ENCODE measurements around the gene ZNF655. TPM values are rescaled to one million over a fixed set of nuclear protein-coding genes. Genes with fewer than 3 reads are reported as not detected.
"Not testable (repeated sequence)": the region's sequence is repeated elsewhere in the genome, so short reads cannot be mapped to it uniquely, and the experiment has no call there.

The ZNF655 gene, protein sequence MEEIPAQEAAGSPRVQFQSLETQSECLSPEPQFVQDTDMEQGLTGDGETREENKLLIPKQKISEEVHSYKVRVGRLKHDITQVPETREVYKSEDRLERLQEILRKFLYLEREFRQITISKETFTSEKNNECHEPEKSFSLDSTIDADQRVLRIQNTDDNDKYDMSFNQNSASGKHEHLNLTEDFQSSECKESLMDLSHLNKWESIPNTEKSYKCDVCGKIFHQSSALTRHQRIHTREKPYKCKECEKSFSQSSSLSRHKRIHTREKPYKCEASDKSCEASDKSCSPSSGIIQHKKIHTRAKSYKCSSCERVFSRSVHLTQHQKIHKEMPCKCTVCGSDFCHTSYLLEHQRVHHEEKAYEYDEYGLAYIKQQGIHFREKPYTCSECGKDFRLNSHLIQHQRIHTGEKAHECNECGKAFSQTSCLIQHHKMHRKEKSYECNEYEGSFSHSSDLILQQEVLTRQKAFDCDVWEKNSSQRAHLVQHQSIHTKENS
- 4.0 and 8.5 TPM in 2 replicates for total RNA-seq

DNA sequence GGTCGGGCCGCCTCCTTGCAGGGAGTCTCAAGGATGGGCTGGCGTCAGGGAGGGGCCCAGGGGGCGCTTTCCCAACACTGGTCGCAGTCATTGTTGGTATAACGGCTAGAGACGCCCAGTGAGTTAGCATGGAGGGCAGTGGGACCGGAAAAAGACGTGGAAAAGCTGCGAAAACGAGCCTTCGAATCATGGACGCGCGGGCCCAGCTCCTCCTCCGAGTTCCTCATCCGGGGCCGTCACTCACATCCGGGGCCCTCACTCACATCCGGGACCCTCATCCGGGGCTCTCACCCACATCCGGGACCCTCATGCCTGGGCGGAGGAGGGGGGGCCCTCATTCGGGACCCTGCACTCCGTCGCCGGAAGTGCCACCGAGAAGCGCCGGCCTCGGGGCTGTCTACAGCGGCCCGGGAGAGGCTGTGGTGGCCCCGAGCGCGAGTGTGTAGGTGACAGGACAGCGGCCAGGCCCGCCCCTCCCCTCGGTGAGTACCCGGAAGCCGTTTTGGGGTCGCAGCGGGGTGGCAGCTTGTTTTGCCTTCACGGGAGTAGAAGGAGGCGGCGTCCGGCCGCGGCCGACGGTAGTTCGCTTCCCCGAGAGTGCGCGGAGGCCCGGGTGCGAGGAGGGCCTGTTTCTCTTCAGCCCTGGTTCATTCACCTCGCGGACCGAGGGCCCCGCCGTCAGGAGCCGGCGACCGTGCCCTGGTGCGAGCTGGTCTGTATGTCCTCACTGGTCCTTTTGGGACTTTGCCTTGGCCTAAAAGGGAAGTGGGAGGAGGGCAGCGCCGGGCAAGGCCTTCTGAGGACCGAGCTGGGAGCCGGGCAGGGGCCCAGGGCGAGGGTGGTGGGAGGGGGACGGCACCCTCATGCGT lies at the start of gene ZNF655:
Gene ZNF655, plus strand, starts transcription at position 337 of the 869 bp plus-strand sequence. CDS start 1,918 bp downstream, outside the sequence.
- peak in 1 of 2 donors; percentile 39 for DNase-seq (ENCODE audit: low read depth in 2 of 2)

DNA sequence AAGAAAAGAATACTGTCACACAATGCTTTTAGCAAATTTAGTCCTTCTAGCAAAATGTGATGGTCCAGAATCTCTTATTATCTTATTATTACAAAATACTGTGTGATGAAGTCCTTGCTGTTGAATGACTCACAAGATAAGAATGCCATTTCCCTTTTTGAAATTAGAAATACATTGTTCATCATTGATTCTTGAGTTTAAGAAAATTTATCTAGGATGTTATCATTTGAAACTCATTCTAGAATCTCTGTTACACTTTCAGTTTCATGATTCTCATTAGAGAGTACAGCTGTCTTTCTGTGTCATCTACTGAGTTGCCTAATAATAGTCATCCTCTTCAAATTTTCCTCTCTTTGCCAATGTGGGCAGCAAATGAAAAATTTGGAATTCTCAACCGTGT lies 44.4 kb upstream of the ZNF655 start:
- no peak for DNase-seq (ENCODE audit: low read depth in 2 of 2)

DNA sequence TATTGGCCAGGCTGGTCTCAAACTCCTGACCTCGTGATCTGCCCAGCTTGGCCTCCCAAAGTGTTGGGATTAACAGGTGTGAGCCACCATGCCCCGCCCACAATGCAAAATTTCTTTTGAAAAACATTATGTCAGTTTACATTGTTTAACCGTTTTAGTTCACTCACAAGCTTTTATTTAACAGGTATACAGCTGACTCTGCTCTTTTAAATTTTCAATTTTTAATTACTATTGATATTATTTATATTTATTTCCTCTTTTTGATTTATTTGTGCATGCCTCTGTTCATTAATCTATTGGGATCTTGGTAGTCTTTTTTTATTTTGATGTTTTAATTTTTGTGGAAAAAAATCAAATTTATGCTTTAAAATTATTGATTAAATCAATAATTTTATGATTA lies 37.0 kb upstream of the ZNF655 start:
- DNase-seq (ENCODE audit: low read depth in 2 of 2) = no peak

DNA sequence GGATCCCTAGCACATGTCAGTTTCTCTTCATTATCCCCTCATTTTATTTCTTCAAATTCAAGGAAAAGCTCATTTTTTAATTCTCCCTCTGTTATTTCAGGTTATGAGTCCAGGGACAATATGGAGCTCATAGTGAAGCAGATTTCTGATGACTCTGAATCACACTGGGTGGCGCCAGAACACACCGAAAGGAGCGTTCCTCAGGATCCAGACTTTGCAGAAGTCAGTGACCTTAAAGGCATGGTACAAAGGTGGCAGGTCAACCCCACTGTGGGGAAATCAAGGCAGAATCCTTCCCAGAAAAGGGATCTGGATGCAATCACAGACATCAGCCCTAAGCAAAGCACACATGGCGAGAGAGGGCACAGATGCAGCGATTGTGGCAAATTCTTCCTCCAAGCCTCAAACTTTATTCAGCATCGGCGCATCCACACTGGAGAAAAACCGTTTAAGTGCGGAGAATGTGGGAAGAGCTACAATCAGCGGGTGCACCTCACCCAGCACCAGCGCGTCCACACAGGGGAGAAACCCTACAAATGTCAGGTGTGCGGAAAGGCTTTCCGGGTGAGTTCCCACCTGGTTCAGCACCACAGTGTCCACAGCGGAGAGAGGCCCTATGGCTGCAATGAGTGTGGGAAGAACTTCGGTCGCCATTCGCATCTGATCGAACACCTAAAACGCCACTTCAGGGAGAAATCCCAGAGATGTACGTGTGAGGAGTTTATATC lies 32.6 kb upstream of the ZNF655 start:
- DNase-seq (ENCODE audit: low read depth in 2 of 2) = peak in 1 of 2 donors; percentile 19

DNA sequence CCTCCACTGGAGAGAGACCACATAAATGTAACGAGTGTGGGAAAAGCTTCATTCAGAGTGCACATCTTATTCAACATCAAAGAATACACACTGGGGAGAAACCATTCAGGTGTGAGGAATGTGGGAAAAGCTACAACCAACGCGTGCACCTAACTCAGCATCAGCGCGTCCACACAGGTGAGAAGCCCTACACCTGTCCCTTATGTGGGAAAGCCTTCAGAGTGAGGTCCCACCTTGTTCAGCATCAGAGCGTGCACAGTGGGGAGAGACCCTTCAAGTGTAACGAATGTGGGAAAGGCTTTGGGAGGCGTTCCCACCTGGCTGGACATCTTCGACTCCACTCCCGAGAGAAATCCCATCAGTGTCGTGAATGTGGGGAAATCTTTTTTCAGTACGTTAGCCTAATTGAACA lies 27.1 kb upstream of the ZNF655 start:
- no peak for DNase-seq (ENCODE audit: low read depth in 2 of 2)

DNA sequence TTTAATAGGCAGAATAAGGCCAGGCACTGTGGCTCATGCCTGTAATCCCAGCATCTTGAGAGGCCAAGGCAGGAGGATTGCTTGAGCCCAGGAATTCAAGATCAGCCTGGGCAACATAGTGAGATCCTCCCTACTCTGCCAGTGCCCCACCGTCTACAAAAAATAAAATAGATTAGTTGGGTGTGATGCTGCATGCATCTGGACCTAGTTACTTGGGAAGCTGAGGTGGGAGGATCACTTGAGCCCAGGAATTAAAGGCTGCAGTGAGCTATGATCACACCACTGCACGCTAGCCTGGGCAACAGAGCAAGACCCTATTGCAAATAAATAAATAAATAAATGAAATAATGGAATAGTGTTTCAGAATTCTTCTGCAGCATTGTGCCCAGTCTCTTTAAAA lies 22.8 kb upstream of the ZNF655 start:
- no peak for DNase-seq (ENCODE audit: low read depth in 2 of 2)

DNA sequence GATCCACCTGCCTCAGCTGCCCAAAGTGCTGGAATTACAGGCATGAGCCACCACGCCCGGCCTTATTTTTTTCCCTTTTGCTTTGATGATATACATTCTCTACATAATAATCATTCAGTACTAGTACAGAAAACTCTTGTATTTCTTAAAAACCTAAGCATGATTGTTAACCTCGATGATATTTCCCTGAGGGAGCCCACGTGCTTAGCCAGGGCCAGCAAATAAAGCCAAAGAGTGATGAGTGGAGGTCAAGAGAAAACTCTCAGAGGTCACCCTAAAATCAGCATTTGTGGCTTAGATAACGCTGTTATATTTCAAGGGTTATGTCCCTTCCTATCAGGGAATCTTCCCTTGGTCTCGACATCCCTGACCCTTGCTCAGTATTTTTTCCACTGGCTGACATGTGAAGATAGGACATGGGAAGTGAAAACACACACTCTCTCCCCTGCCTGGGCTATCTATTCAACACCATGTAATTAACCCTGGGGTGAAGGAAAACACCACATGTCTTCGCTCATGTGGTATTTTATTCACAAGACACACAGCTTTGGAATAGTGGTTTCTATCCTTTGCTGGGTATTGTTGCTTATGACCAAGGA lies 19.1 kb upstream of the ZNF655 start:
- no peak for DNase-seq (ENCODE audit: low read depth in 2 of 2)

DNA sequence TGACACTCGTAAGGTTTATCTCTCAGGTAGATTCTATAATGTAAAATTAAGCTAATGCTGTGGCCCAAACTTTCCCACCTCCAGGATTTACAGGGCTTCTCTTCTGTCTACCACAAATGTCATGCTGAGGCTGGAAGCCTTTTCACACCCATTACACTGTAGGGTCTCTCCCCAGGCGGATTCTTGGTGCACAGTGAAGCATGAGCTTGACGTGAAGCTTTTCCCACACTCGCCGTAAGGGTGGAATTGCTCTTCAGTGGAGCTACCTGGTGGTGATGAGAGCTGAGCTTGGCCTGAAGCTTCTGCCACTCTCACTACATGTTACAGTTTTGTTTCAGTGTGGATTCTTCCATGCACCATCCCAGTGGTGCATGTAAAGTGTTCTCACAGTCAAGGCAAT lies 17.9 kb upstream of the ZNF655 start:
- no peak for DNase-seq (ENCODE audit: low read depth in 2 of 2)

DNA sequence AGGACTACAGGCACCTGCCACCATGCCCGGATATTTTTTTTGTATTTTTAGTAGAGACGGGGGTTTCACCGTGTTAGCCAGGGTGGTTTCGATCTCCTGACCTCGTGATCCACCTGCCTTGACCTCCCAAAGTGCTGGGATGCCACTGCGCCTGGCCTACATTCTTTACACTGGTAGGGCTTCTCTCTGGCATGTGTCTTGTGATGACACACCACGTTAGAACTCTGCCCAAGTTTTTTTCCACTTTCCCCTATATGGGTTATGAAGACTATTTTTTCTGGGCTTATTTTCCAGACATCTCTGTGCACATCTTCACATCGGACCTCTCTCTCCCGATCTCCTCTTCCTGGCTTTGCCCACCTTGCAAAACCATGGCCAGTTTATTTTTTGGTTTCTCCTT lies 17.2 kb upstream of the ZNF655 start:
- no peak for DNase-seq (ENCODE audit: low read depth in 2 of 2)

DNA sequence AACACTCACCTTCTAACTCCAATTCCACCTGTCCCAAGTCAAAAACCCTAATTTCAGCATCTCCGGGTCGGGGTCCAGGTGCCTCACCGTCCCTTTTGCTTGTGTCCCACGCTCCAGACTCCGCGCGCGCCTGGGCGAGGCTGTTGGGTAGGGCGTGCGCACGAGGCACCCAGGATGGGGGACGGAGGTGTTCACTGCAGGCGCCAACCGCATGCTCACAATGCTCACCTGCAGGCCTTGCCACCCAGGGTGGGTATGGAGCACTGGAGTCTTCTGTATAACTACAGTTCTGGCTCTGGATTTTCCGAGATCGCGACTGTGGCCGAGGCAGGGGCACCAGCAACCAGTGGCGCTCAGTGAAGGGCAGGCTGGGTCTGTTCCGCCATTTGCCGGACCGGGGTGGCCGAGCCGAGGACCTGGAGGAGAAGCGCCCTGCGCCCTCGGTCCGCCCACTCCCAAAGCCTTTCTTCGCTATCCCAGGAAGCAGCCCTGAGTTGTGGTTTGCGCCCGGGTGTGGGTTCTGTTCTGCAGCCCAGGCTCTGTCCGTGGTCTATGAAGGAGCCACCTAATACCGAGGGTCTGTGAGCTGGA lies 15.3 kb upstream of the ZNF655 start:
- no peak for DNase-seq (ENCODE audit: low read depth in 2 of 2)

DNA sequence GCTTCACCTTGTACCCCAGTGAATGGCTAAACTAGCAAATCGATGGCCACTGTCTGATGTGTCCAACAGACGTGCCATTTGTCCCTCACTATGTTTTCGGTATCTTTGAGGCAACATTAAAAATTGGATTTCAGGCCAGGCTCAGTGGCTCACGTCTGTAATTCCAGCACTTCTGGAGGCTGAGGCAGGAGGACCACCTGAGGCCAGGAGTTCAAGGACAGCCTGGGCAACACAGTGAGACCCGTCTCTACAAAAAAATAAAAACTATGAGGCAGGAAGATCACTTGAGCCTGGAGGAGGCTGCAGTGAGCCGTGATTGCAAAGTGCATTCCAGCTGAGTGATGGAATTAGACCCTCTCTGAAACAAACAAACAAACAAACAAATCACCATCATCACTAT lies 14.5 kb upstream of the ZNF655 start:
- no peak for DNase-seq (ENCODE audit: low read depth in 2 of 2)

DNA sequence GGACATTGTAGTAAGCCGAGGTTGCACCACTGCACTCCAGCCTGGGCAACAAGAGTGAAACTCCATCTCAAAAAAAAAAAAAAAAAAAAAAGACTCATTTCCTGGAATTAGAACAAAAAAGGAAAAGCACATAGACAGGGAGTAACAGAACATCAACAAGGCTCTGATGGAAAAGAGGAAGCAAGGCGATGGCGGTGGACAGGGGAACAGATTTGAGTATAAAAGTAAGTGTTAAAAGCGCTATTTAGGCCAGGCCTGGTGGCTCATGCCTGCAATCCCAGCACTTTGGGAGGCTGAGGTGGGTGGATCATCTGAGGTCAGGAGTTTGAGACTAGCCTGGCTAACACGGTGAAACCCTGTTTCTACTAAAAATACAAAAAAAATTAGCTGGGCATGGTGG lies 13.1 kb upstream of the ZNF655 start:
- not testable (repeated sequence) for DNase-seq (ENCODE audit: low read depth in 2 of 2)

DNA sequence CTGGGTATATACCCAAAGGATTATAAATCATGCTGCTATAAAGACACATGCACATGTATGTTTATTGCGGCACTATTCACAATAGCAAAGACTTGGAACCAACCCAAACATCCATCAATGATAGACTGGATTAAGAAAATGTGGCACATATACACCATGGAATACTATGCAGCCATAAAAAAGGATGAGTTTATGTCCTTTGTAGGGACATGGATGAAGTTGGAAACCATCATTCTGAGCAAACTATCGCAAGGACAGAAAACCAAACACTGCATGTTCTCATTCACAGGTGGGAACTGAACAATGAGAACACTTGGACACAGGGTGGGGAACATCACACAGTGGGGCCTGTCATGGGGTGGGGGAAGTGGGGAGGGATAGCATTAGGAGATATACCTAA lies 8.9 kb upstream of the ZNF655 start:
- not testable (repeated sequence) for DNase-seq (ENCODE audit: low read depth in 2 of 2)

DNA sequence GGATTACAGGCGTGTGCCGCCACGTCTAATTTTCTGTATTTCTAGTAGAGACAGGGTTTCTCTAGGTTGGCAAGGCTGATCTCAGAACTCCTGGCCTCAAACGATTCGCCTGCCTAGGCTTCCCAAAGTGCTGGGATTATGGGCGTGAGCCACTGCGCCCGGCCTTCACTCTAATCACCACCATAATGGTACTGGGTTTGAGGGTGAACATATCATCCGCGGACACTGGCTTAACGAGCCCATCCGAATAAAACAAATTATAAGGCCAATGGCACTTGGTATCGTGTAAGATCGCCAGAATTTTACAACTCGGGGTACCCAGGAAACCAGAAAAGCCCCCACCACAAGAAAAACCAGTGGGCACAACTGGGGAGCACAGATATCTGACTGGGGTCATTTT lies 7.1 kb upstream of the ZNF655 start:
- no peak for DNase-seq (ENCODE audit: low read depth in 2 of 2)

DNA sequence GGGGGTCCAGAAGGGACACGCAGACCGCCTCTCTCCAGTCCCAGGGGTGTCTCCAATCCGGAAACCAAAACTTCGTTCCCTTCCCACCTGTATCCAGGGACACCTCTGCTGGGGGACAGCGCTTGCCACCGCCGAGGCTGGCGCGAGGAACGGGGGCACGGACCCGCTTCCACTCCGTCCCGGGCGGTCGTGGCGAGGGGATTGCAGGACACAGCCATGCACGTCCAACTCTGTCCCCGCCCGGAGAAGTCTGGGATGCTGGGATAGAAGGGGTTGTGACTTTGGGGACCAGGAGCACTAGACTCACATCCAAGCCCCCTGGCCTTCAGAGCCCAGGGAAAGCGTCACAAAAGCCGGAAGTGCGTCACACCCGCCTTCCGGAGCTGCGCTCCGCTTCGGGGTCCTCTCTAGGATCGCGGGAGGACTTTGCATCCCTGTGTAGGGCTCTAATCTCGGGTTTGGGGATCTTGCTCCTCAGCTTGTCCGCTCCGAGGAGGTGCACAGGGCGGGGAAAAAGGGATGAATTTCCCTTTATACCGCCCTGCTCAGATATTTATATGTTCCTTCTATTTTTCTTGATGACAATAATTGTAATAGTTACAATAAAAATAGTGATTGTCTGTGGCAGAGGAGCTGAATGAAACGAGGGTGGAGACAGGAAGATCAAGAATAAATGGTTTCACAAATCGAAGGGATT lies 6.5 kb upstream of the ZNF655 start, which contains the start of gene FAM200A:
Gene FAM200A, minus strand, starts transcription at position 348 of the 697 bp plus-strand sequence. CDS start 3,707 bp downstream, outside the sequence.
- peak; percentile 90 to 94 for DNase-seq (ENCODE audit: low read depth in 2 of 2)

DNA sequence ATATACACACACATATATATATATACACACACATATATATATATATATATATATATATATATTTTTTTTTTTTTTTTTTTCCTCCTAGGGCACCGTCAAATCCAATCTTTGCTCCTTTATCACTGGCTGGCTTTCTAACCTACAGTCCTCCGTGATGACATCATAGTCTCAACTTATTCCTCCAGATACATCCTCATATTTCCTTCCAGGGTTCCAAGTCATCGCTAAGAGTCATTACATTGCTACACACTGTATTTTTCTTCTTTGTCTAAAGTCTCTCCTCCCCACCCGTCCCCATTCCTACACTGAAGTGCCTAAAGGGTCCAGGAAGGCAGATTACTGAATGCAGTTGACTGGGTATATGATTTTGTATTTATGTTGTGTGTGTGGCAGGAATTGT lies 5.4 kb upstream of the ZNF655 start:
- DNase-seq (ENCODE audit: low read depth in 2 of 2) = no peak

DNA sequence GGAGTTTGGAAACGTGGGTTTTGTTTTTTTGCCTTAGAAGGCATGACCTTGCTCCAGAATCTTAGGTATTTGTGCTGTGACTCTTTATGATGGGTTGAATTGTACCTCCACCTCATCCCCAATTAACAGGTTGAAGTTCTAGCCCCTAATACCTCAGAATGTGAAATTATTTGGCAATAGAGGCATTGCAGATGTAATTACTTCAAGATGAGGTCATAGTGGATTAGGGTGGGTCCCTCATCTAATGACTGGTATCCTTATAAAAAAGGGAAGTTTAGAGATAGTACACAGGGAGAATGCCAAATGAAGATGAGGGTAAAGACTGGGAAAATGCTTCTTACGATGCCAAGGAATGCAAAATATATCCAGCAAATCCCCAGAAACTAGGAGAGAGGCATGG lies 3.5 kb upstream of the ZNF655 start:
- DNase-seq (ENCODE audit: low read depth in 2 of 2) = no peak

DNA sequence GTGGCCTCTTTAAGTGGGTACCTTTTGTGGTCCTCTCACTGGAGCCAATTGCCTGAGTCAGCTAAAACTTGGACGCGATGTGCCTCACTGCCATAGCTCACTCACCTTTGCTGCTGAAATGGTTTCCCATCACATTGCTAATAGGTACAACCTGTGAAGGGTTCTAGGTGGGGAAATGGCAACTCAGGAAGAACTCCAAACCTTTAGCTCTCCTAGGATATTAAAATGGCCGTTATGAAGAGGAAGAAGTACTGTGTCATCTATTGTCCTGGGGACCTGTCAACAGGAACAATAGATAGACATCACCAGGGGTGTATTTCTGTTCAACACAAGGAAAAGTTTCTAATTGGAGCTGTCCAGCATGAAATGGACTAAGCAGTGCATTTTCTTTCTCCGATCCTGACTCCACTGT lies 1.2 kb upstream of the ZNF655 start:
- DNase-seq (ENCODE audit: low read depth in 2 of 2) = peak in 1 of 2 donors; percentile 20

DNA sequence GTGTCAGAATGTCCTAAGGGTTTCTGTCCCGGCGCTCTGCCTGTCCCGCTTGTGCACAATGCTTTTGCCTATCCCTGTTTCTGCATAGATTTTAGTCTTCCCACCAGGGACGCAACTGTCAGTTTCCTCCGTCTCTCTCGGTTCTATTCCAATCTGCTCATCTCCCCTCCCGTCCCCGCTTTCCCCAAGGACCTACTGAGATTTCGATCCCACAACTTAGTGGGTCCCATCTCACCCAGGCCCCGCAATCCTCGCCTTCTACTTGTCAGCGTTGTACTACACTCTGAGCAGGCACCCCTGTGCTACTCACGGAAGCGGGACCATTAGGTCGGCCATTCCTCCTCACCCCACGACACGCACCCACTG lies 519 bp upstream of the ZNF655 start:
- DNase-seq (ENCODE audit: low read depth in 2 of 2) = no peak
